ENCODE measurements around the gene PPP1R3D. TPM values are rescaled to one million over a fixed set of nuclear protein-coding genes. Genes with fewer than 3 reads are reported as not detected.

Gene PPP1R3D
- total RNA-seq, 2 donors from 2014 or later = 3.9 to 6.1 TPM

DNA sequence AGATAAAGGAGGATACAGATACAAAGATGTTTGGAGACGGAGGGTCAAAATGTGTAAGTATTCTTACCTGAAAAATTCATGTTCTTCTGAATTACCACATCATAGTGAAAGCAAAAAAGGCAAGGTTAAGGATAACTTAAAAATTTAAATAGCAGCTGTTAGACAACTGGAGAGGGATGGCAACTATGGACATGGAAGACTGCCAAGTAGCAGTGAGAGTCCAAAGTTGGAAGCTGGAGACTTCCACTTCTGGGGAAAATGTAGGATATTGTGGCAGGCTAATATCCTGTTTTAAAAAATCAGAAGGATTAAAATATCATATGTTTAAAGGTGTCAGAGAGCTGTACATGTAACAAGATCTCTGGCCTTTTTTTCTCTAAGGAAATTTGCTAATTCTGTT is 36.5 kb downstream of the PPP1R3D start:
- 100% methylated on average over 1 of the region's 1 CpG; no CpG with 5 or more reads in 1 of the 2 experiments for WGBS, 2 experiments (ENCODE audit: insufficient coverage in 1 of 2, insufficient read length in 1 of 2)
- Histone ChIP-seq H3K9me3 (ENCODE audit: control insufficient read depth, low read length) (no peaks in the 10 kb centered on the region), H3K4me3 (ENCODE audit: low read length) (no peak overlapping the region), H3K9ac (ENCODE audit: extremely low read depth, low read length, poor library complexity, severe bottlenecking) (no peak overlapping the region), H3K27me3 (ENCODE audit: control insufficient read depth, insufficient read depth, low read length, poor library complexity, severe bottlenecking) (peaks cover 18% of the 10 kb centered on the region), H3K27ac (ENCODE audit: low read depth, low read length) (no peak overlapping the region), H3K36me3 (ENCODE audit: control insufficient read depth, insufficient read depth, low read length) (no peaks in the 10 kb centered on the region), H3K4me1 (ENCODE audit: control insufficient read depth, insufficient read depth, low read length) (no peaks in the 10 kb centered on the region)
- no peaks in the 10 kb centered on the region for H3K4me1 Mint-ChIP-seq
- TF ChIP-seq, protein P1, sequence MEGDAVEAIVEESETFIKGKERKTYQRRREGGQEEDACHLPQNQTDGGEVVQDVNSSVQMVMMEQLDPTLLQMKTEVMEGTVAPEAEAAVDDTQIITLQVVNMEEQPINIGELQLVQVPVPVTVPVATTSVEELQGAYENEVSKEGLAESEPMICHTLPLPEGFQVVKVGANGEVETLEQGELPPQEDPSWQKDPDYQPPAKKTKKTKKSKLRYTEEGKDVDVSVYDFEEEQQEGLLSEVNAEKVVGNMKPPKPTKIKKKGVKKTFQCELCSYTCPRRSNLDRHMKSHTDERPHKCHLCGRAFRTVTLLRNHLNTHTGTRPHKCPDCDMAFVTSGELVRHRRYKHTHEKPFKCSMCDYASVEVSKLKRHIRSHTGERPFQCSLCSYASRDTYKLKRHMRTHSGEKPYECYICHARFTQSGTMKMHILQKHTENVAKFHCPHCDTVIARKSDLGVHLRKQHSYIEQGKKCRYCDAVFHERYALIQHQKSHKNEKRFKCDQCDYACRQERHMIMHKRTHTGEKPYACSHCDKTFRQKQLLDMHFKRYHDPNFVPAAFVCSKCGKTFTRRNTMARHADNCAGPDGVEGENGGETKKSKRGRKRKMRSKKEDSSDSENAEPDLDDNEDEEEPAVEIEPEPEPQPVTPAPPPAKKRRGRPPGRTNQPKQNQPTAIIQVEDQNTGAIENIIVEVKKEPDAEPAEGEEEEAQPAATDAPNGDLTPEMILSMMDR (conservative IDR thresholded peaks at IDR 0.05) = no peak
- no peaks in the 10 kb centered on the region for H3K36me3 Mint-ChIP-seq (ENCODE audit: low read depth)
- no peaks in the 10 kb centered on the region for H3K9me3 Mint-ChIP-seq
- no peak overlapping the region for H3K27ac Mint-ChIP-seq
- H3K27me3 Mint-ChIP-seq (ENCODE audit: insufficient read depth) = no peaks in the 10 kb centered on the region
- no peak for DNase-seq
- no peak overlapping the region for H3K4me3 Mint-ChIP-seq

DNA sequence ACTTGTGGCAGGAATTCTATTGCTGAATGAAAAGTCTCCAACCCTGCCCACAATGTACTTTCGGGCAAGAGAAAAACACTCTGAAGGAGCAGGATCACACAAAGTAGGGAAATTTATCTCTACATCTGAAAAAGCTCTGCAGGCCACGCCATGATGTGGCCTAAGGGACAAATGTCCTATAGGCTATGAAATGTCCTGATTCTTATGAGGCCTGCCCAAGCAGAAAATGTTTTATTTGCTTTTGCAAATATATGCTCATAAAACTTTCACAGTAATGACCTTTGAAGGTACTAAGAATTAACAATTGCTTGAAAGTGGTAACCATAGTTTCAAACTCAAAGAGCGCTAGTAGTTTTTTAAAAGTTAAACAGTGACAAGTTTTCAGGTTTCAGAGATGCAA is 37.6 kb downstream of the PPP1R3D start:
- no peaks in the 10 kb centered on the region for H3K36me3 ChIP-seq (ENCODE audit: control insufficient read depth, insufficient read depth, low read length)
- H3K4me3 ChIP-seq (ENCODE audit: low read length) = no peak overlapping the region
- Mint-ChIP-seq H3K36me3 (ENCODE audit: low read depth) (no peaks in the 10 kb centered on the region), H3K27ac (no peak overlapping the region), H3K4me3 (no peak overlapping the region), H3K4me1 (no peaks in the 10 kb centered on the region), H3K9me3 (no peaks in the 10 kb centered on the region), H3K27me3 (ENCODE audit: insufficient read depth) (no peaks in the 10 kb centered on the region)
- no peaks in the 10 kb centered on the region for H3K4me1 ChIP-seq (ENCODE audit: control insufficient read depth, insufficient read depth, low read length)
- H3K9me3 ChIP-seq (ENCODE audit: control insufficient read depth, low read length) = no peaks in the 10 kb centered on the region
- H3K9ac ChIP-seq (ENCODE audit: extremely low read depth, low read length, poor library complexity, severe bottlenecking) = no peak overlapping the region
- no peak for DNase-seq
- TF ChIP-seq, protein P1 (conservative IDR thresholded peaks at IDR 0.05) = no peak
- H3K27ac ChIP-seq (ENCODE audit: low read depth, low read length) = no peak overlapping the region
- peaks cover 18% of the 10 kb centered on the region for H3K27me3 ChIP-seq (ENCODE audit: control insufficient read depth, insufficient read depth, low read length, poor library complexity, severe bottlenecking)
- WGBS, 2 experiments (ENCODE audit: insufficient coverage in 1 of 2, insufficient read length in 1 of 2) = 90% methylated on average over 3 of the region's 3 CpGs

- peaks cover 4% of the 10 kb centered on the region for H3K4me1 Mint-ChIP-seq
- Histone ChIP-seq H3K36me3 (ENCODE audit: control insufficient read depth, insufficient read depth, low read length) (no peaks in the 10 kb centered on the region), H3K4me3 (ENCODE audit: low read length) (no peak overlapping the region), H3K4me1 (ENCODE audit: control insufficient read depth, insufficient read depth, low read length) (no peaks in the 10 kb centered on the region), H3K9me3 (ENCODE audit: control insufficient read depth, low read length) (no peaks in the 10 kb centered on the region), H3K27ac (ENCODE audit: low read depth, low read length) (no peak overlapping the region), H3K27me3 (ENCODE audit: control insufficient read depth, insufficient read depth, low read length, poor library complexity, severe bottlenecking) (no peaks in the 10 kb centered on the region), H3K9ac (ENCODE audit: extremely low read depth, low read length, poor library complexity, severe bottlenecking) (no peak overlapping the region)
- no peak overlapping the region for H3K27ac Mint-ChIP-seq
- TF ChIP-seq, protein P1 (conservative IDR thresholded peaks at IDR 0.05) = no peak
- no peaks in the 10 kb centered on the region for H3K36me3 Mint-ChIP-seq (ENCODE audit: low read depth)
- H3K9me3 Mint-ChIP-seq = no peaks in the 10 kb centered on the region
- no peak for DNase-seq
- H3K4me3 Mint-ChIP-seq = no peak overlapping the region
- 100% methylated on average over 1 of the region's 1 CpG; no CpG with 5 or more reads in 1 of the 2 experiments for WGBS, 2 experiments (ENCODE audit: insufficient coverage in 1 of 2, insufficient read length in 1 of 2)
- H3K27me3 Mint-ChIP-seq (ENCODE audit: insufficient read depth) = peaks cover 2% of the 10 kb centered on the region
Observed at GRCh38 chr20:59895908-59896307, 44.2 kb downstream of the PPP1R3D start.

Measured in endodermal cell (in vitro differentiated cells).